Esophagus muscularis mucosa (tissue), 4 donors: ENCODE results near the gene GABRR1. TPM values are rescaled to one million over a fixed set of nuclear protein-coding genes. Genes with fewer than 3 reads are reported as not detected.

Experiments used
- DNase-seq: peaks from one replicate; pipeline ENCODE4 v3.0.0-alpha.2; 2017; ENCODE audit errors: extremely low spot score
- H3K27ac ChIP-seq, 4 donors: fragments of 200-600 bp; sonication (generic); replicated peaks in 1 of 4; 1 replicate in 3 of 4; 2 replicates in 1 of 4; pipeline ENCODE4 v1.5.1; 2016 to 2019; ENCODE audit warnings: mild to moderate bottlenecking in 1 of 4
- H3K27me3 ChIP-seq, 4 donors: fragments of 200-600 bp; sonication (generic); one replicate each; pipeline versions ENCODE4 v1.5.1 to v1.6.0; 2016 to 2019
- H3K36me3 ChIP-seq, 4 donors: fragments of 200-600 bp; sonication (generic); one replicate each; pipeline ENCODE4 v1.5.1; 2016 to 2019
- H3K4me1 ChIP-seq, 4 donors: fragments of 200-600 bp; sonication (generic); one replicate each; pipeline ENCODE4 v1.5.1; 2016 to 2019
- H3K4me3 ChIP-seq, 4 donors: fragments of 200-600 bp; sonication (generic); 1 replicate in 2 of 4; 2 replicates in 2 of 4; pipeline ENCODE4 v1.5.1; 2016 to 2019; ENCODE audit warnings: mild to moderate bottlenecking in 4 of 4, moderate library complexity in 1 of 4
- H3K9me3 ChIP-seq, 4 donors: fragments of 200-600 bp; sonication (generic); 1 replicate in 3 of 4; 2 replicates in 1 of 4; pipeline ENCODE4 v1.5.1; 2016 to 2019
- EP300 ChIP-seq: sonication (generic); formaldehyde crosslinking; IDR thresholded peaks from one replicate; pipeline ENCODE4 v1.6.1; 2017; ENCODE audit warnings: antibody characterized with exemption
- POLR2A ChIP-seq: fragments of 450-650 bp; IDR thresholded peaks from one replicate; pipeline ENCODE4 v1.6.1; 2017; ENCODE audit warnings: antibody characterized with exemption, moderate library complexity, mild to moderate bottlenecking, low read depth
- POLR2AphosphoS5 ChIP-seq, 2 donors: sonication (generic); formaldehyde crosslinking; IDR thresholded peaks; one replicate each; pipeline ENCODE4 v1.6.1; 2017; ENCODE audit warnings: antibody characterized with exemption in 2 of 2
- WGBS: methylation state at CpG from one replicate; pipeline ENCODE4 v1.1.5; 2018; 5-methylcytosine and 5-hydroxymethylcytosine counted together
- intact Hi-C: fragments of 100-400 bp; cut with DNase I; formaldehyde crosslinking; loops from one replicate; pipeline ENCODE4 v1.15.1; 2023
- total RNA-seq, 4 donors: library from RNA; depleted of rRNA; stranded (reverse); fragments of >200 nt; gene quantifications; one replicate each; pipeline versions ENCODE4 v1.1.0 to v1.2.1, GENCODE V29; 2016
- TF ChIP-seq, protein P1 (sequence below), 3 experiments: fragments of 200-600 bp in 2 of 3; fragments of 450-650 bp in 1 of 3; sonication (generic) in 2 of 3; IDR thresholded peaks; one replicate each; pipeline ENCODE4 v1.5.1; 2017 to 2019; ENCODE audit warnings: antibody characterized with exemption in 3 of 3, mild to moderate bottlenecking in 2 of 3, moderate library complexity in 1 of 3

Gene GABRR1
- total RNA-seq, 4 donors from 2014 or later = 0.13 TPM; not detected in 3

DNA sequence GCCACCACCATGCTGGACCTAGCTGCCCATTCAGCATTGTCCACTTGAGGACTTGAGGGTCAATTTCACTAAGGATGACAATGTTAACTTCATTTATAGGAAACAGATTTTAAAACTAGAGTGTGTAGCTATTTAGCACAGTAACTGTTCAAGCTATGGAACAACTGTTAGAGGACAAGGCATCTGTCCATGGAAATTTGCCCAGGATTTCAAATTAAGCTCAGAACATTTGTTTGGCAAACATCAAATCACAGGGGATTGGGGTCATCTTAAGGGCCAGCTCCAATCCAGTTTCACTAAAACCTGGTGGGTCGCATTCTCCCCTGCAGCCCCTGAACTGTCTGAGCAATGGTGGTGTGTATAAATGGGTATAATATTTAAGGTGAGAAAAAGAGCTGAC is 36.2 kb downstream of the GABRR1 start:
- TF ChIP-seq POLR2AphosphoS5 (IDR thresholded peaks at IDR 0.05) = no peak
- TF ChIP-seq EP300 = no peak
- TF ChIP-seq, protein P1, sequence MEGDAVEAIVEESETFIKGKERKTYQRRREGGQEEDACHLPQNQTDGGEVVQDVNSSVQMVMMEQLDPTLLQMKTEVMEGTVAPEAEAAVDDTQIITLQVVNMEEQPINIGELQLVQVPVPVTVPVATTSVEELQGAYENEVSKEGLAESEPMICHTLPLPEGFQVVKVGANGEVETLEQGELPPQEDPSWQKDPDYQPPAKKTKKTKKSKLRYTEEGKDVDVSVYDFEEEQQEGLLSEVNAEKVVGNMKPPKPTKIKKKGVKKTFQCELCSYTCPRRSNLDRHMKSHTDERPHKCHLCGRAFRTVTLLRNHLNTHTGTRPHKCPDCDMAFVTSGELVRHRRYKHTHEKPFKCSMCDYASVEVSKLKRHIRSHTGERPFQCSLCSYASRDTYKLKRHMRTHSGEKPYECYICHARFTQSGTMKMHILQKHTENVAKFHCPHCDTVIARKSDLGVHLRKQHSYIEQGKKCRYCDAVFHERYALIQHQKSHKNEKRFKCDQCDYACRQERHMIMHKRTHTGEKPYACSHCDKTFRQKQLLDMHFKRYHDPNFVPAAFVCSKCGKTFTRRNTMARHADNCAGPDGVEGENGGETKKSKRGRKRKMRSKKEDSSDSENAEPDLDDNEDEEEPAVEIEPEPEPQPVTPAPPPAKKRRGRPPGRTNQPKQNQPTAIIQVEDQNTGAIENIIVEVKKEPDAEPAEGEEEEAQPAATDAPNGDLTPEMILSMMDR (IDR thresholded peaks at IDR 0.05) = no peak
- no peak for TF ChIP-seq POLR2A
- Histone ChIP-seq H3K4me3 (no peak overlapping the region), H3K36me3 (no peaks in the 10 kb centered on the region), H3K27ac (no peak overlapping the region), H3K9me3 (no peaks in the 10 kb centered on the region), H3K27me3 (no peaks in the 10 kb centered on the region), H3K4me1 (no peaks in the 10 kb centered on the region)
- DNase-seq = no peak
- WGBS = 67% methylated on average over 1 of the region's 1 CpG
- intact Hi-C loops = no loop called here

DNA sequence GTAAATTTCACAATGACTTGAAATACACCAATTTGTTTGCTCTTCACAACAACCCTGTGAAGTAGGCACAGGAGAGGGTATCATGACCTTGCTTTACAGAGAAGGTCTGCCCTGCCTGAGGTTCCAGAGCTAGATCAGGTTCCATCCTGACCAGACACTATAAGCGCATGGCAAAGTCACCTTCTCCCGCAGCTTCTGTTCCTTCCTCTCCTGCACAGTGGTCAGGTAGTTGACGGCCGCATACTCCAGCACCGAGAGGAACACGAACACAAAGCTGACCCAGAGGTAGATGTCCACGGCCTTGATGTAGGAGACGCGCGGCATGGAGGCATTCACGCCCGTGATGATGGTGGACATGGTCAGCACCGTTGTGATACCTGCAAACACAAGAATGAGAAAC is 37.0 kb downstream of the GABRR1 start:
- H3K4me1 ChIP-seq = no peaks in the 10 kb centered on the region
- no peak overlapping the region for H3K27ac ChIP-seq
- over 99% methylated on average over 13 of the region's 13 CpGs for WGBS
- no peaks in the 10 kb centered on the region for H3K9me3 ChIP-seq
- no peak for DNase-seq
- intact Hi-C loops = no loop called here
- H3K36me3 ChIP-seq = no peaks in the 10 kb centered on the region
- no peak for TF ChIP-seq POLR2AphosphoS5 (IDR thresholded peaks at IDR 0.05)
- TF ChIP-seq POLR2A = no peak
- TF ChIP-seq, protein P1 (IDR thresholded peaks at IDR 0.05) = no peak
- TF ChIP-seq EP300 = no peak
- H3K4me3 ChIP-seq = no peak overlapping the region
- H3K27me3 ChIP-seq = no peaks in the 10 kb centered on the region

DNA sequence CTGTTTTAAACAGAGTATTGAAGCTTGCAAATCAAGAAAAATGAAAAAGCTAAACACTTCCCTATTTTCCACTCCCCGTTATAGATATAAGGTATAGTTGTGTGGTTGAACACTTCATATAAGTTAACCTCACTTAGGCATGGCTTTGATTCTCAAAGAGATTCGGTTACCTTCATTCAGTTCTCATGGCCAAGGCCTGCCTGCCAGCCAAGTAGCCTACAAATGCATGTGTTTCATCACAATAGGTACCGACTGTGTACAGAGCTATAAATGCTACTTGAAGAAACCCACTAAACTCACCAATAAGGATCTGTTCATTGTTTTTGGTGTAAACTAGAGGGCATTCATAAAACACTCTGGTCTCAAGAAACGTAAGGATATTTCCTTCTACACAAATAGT is 43.5 kb downstream of the GABRR1 start:
- no peak overlapping the region for H3K27ac ChIP-seq
- no peaks in the 10 kb centered on the region for H3K9me3 ChIP-seq
- TF ChIP-seq POLR2A (no peak), POLR2AphosphoS5 (IDR thresholded peaks at IDR 0.05) (no peak), EP300 (no peak)
- TF ChIP-seq, protein P1 (IDR thresholded peaks at IDR 0.05) = no peak
- H3K36me3 ChIP-seq = no peaks in the 10 kb centered on the region
- no peak overlapping the region for H3K4me3 ChIP-seq
- intact Hi-C loops = no loop called here
- WGBS = 93% methylated on average over 4 of the region's 4 CpGs
- H3K4me1 ChIP-seq = peaks cover 0 to 5% (median 0%) of the 10 kb centered on the region in 4 donors
- no peak for DNase-seq
- H3K27me3 ChIP-seq = no peaks in the 10 kb centered on the region

DNA sequence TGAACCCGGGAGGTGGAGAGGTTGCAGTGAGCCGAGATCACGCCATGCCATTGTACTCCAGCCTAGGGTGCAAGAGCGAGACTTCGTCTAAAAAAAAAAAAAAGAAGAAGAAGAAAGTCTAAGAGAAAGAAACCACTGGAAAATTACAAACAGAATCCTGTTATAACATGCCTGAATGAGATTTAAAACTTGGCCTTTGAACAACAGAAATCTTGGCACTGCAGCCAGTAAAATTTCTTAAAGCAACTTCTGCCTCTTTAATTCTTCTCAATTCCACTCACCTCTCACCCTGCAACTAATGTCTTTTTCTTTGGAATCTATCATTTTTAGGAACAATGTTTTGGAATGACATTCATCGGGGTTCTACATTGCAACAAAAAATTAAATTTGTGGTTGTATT is 45.0 kb downstream of the GABRR1 start:
- no peaks in the 10 kb centered on the region for H3K9me3 ChIP-seq
- no peak for TF ChIP-seq POLR2A
- TF ChIP-seq, protein P1 (IDR thresholded peaks at IDR 0.05) = no peak
- no peak for TF ChIP-seq EP300
- TF ChIP-seq POLR2AphosphoS5 (IDR thresholded peaks at IDR 0.05) = no peak
- 67% methylated on average over 6 of the region's 6 CpGs for WGBS
- intact Hi-C loops = no loop called here
- H3K27ac ChIP-seq = no peak overlapping the region
- H3K36me3 ChIP-seq = no peaks in the 10 kb centered on the region
- no peak for DNase-seq
- H3K4me3 ChIP-seq = no peak overlapping the region
- H3K4me1 ChIP-seq = peaks cover 0 to 5% (median 0%) of the 10 kb centered on the region in 4 donors
- H3K27me3 ChIP-seq = no peaks in the 10 kb centered on the region

DNA sequence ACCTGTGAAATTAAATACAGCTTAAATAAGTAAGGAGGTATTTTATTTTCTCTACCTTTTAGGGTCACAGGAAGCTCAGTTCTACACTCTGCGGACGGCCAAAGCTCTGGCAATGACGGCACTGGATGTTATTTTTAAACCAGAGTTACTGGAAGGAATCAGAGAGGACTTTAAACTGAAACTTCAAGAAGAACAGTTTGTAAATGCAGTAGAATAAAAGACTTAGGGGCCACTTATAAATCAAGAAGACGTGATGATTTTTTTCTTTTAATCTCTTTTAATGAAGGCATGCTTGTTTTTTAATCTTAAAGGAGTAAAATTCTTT is 55.1 kb downstream of the GABRR1 start:
- H3K4me1 ChIP-seq = peaks cover 16 to 45% (median 32%) of the 10 kb centered on the region in 4 donors
- 29% methylated on average over 4 of the region's 4 CpGs for WGBS
- H3K9me3 ChIP-seq = no peaks in the 10 kb centered on the region
- intact Hi-C loops = no loop called here
- DNase-seq = no peak
- peak overlapping the region; percentile 83 to 92 (median 84) for H3K27ac ChIP-seq
- TF ChIP-seq POLR2AphosphoS5 (IDR thresholded peaks at IDR 0.05) (peak in 1 of 2 donors; percentile 61), POLR2A (no peak), EP300 (peak; percentile 60)
- no peaks in the 10 kb centered on the region for H3K27me3 ChIP-seq
- H3K36me3 ChIP-seq = peaks cover 0 to 45% (median 21%) of the 10 kb centered on the region in 4 donors
- peak overlapping the region in 2 of 4 donors; percentile 9 to 20 for H3K4me3 ChIP-seq
